NCI-H2081 treated with DMSO at 0.1 percent for 48 hours (cell line): ENCODE measurements around the gene COQ9.
"Not testable (repeated sequence)": the region's sequence is repeated elsewhere in the genome, so short reads cannot be mapped to it uniquely, and the experiment has no call there.

Experiments used
- DNase-seq: peaks from one replicate; lab custom pipeline; 2025; lab: John Stamatoyannopoulos, UW

Gene COQ9

DNA sequence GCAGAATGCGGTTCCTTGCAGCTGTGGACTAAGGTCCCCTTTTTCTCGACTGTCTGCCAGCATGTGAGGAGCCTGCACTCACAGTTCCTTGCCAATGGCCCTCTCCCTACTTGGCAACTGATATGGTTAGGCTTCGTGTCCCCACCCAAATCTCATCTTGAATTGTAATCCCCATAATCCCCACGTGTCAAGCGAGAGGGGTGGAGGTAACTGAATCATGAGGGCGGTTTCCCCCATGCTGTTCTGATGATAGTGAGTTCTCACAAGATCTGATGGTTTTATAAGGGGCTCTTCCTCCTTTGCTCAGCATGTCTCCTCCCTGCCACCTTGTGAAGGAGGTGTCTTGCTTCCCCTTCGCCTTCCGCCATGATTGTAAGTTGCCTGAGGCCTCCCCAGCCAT lies 20.0 kb upstream of the COQ9 start:
- DNase-seq = no peak

DNA sequence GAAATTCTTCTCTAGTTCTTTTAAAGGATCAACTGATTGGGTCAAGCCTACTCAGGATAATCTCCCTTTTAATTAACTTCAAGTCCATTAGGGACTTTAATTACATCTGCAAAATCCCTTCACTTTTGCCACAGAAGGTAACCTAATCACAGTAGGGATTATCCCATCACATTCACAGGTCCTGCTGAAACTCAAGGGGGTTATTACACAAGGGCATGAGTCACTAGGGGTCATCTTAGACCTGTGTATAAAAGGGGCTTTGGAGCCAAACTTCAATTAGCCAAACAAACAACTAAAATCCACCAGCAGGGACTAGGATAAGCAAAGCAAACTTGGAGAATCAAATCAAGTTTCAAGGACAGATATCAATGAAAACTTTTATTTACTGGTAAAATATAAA lies 19.5 kb upstream of the COQ9 start:
- no peak for DNase-seq

DNA sequence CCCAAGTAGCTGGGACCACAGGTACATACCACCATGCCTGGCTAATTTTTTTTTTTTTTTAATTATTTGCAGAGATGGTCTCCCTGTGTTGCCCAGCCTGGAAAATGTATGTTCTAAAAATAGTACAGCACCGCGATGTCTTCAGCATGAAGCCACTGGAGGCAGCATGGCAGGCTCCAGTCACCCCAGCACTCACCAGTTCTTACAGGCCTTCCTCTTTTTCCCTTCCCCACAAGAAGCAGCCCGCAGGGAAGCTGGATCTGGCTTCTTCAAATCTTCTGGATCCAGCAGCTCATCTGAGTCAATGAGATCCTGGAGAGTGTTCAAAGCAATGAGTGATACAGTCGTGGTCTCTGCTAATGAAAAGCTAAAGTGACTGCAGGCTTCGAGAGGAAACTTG lies 16.3 kb upstream of the COQ9 start:
- no peak for DNase-seq

DNA sequence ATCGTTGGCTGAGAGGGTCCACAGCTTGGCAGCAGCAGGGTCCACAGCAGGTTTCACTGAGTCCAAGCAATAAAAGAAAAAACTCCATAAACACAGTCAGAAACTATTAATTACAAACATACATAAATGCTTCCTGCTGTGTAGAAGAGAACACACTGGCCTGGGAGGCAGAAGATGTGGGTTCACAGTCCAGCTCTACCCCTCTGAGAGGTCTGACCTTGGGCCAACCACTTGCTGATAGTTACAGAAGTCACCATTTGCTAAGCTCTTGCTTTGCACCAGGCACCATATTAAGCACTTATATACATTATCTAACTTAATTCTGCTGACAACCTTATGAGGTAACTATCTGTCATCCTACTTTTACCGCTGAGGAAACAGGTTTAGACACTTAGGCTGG lies 14.8 kb upstream of the COQ9 start:
- no peak for DNase-seq

DNA sequence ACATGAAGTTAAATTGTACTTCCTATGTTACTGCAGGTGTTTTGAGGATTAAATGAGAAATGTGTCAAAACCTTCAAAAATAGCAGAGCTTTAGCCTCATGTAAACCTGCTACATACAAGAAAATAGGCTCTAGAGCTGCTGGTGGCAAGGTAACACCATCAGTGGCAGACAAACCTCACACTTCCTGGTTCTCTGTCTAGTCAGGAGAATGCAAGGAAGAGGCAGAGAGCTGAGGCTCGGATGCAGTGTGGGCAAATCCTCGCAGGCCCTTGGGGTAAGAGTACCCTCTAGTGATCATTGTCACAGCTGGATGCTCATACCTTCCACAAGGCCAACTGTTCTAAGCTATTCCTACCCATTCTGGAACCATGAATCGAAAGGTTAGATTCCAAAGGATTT lies 14.3 kb upstream of the COQ9 start:
- no peak for DNase-seq

DNA sequence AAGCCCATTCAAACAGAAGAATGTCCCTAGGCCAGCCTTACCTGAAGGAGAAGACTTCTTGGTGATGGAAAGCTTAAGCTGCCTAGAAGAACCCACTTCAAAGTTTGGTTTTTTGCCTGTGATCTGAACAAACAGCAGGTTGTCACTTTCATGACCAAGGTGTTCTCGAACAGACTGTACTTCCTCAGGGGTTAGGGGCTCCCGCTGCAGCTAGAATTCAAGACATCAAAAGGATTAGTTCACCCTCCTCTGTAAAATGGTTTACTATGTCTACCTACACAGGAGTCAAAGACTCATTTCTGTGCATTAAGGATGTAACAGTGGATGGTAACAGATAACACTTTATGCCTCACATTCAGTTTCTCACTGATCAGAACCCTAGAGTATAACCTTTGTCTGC lies 13.3 kb upstream of the COQ9 start:
- no peak for DNase-seq

DNA sequence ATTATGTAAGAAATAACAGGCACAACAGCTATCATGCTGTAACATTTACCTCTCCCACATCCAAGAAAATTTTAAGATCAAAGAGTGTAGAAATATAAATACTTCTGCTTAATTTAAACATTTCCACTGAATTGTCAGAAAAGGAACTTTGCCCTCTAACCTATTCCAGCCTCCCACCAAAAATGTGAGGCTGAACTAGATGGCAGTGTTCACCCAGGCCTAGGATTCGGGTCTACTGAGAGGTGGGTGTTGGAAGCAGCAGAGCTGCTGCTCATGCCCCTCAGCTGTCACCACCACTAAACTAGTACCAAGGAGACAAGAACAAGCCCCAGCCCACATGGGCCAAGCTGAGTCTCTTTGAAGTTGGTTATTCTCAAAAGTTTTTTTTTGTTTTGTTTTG lies 11.4 kb upstream of the COQ9 start:
- DNase-seq = no peak

DNA sequence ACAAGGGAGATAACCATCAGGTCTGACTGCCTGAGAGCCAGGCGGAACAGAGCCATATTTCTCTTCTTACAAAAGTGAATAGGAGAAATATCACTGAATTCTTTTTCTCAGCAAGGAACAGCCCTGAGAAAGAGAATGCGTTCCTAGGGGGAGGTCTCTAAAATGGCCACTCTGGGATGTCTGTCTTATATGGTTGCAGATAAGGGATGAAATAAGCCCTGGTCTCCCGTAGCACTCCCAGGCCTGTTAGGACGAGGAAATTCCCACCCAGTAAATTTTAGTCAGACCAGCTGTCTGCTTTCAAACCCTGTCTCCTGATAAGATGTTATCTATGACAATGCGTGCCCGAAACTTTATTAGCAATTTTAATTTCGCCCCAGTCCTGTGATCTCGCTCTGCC lies 7.3 kb upstream of the COQ9 start:
- DNase-seq = not testable (repeated sequence)

DNA sequence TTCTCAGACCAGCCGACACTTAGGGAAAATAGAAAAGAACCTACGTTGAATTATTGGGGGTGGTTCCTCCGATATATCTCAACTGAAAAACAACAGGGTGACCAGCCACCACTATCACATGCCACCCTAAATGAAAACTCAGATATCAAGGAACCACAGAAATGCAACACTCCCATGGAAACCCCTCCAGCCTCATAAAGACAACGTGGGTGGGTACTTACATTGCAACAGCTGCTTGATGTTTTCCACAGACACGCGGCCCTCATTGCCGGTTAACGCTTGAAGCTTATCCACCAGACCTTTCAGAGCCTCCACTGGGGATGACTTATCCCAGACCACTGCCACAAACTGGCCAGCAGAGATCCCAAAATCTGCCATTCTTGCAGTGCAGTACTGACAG lies 6.7 kb upstream of the COQ9 start:
- DNase-seq = not testable (repeated sequence)

DNA sequence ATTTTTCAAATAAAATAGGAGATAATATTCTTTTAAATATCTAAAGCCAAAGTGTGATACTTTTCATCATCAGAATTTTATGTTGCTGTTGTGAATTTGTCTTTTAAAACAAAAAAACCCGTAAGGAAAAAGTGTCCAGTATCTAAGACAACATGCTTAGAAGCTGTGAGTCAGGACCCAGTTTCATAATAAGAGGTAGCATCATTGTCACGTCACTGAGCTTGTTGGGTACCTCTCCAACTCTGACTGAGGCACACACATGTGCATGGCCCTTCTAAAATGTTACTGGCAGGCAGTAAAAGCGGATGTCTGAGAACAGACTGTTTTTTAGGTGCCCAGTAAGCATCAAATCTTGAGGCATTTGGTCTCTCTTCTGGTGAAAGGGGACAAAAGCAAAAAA lies 2.6 kb upstream of the COQ9 start:
- DNase-seq = no peak

DNA sequence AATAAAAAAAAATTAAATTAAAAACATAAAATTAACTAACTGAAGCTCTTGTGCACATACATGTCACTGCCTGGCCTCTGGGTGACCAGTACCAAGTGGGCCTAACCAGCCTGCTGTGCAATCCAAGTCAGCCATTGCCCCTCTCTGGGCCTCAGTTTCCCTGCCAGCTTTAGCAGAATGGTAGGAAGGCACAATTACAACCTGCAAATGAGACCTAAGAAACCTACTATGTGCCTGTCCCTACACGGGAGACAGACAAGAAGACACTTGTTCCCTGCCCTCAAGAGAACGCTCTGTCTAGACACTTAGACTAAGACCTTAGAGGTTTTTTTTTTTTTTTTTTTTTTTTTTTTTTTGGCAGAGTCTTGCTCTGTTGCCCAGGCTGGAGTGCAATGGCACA lies 1.8 kb upstream of the COQ9 start:
- DNase-seq = no peak

DNA sequence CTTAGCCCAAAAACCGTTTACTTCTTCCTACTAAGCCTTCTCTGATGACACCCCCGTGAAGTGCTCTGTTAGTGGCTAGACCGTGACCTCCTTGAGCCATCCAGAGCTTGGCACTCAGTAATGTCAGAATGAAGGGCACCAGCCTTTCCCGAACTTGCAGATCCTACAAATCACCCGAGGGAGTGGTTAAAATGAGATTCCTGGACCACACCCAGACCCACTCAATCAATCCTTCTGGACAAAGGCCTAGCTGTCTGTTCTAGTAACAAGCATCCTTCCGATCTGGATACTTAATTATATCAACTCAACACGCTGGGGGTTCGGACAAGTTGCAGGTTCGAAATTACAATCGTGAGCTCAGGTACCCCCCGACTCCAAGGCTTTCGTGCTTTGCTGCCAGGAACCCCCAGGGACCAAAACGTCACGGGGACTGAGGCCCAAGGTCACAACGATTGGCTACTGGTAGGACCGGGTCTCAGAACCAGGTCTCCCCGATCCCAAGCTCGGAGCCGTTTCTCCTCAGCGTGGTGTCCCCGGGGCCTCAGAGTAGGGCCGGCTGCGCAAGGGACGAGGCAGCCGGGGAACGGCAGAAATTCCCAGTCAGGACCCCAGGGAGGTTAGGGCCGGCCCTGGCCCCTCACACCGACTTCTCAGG lies 621 bp upstream of the COQ9 start:
- DNase-seq = no peak

DNA sequence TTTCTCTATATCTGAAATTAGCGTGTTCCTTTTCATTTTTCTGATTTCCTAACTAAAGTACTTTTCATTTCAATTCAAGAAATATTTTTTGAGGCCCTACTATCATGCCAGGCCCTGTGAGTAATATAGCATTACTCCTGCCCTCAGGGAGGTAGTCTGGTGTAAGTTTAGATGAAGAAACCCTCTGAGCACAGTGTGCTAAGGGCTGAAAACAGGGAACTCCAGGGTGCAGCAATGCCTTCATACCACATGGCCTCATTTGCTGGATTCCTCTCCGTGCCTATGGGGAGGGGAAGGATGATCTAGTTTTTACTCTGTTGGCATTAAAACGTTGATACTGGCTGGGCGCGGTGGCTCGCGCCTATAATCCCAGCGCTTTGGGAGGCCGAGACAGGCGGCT lies 4.7 kb downstream of the COQ9 start:
- DNase-seq = no peak

DNA sequence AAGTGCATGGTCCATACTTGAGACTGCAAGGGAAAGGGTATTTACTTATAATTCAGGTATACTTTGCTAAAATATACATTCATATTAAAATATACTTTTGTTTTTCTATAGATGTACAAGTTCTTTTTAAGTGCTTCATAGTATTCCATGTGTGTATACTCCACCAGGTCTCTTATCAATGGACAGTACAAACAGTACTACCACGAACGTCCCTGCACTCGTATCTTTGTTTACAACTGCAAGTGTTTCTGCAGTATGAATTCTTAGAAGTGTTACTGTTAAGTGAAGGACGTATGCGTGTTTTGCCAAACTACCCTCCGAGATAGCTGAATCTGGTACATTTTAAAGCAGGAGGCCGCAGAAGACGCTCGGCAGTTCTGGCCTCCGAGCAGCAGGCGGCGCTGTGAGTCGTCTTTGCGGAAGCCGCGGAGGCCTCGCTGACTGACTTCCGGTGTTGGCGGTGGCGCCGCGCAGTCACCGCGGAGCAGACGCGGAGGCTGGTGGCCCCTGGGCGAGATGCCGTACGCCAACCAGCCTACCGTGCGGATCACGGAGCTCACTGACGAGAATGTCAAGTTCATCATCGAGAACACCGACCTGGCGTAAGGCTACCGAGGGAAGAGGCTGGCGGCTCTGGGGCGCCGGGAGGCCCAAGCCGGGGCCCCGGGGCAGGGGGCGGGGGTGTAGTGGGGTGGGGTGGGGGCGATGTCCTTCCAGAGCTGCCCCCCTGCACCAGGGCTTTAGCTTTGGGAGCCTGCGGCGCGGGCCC lies 15.1 kb downstream of the COQ9 start, which contains the start of gene POLR2C:
Gene POLR2C (plus strand): TSS at position 471 of the 769 bp plus-strand sequence. CDS start 46 bp downstream, at position 517.
- no peak for DNase-seq

DNA sequence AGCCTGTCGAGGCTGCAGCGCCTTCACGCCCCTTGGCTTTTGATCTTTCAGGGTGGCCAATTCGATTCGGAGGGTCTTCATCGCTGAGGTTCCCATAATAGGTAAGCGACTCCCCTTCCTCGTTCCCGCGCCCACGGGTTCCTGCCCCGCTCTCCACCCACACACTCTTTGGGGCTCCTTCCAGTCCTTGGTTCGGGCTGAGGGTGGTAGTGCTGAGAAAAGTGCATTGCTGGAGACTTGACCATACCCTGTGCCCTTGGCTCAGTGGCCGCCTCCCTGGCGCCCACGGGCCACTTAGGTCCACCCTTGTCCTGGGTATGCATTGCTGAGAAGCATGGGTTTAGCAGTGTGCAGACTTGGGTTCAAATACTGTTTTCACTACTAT lies 15.7 kb downstream of the COQ9 start:
- no peak for DNase-seq

DNA sequence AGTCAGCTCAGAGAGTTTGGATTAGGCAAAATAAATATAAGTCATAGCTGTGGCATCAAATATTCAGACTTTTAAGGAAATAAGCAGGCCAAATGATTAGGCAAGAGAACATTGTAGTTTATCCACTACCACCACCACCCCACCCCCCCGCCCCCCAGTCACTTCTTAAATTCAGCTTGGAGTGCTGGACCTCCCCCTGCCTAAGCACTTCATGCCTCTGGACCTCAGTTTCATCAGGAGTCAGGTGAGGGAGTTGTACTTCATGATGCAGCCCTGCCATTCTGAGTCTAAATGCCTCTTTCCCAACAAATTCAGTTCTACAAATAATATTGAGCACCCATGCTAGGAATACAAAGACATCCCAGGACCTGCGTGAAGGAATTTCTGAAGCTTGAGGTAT lies 17.2 kb downstream of the COQ9 start:
- DNase-seq = no peak

DNA sequence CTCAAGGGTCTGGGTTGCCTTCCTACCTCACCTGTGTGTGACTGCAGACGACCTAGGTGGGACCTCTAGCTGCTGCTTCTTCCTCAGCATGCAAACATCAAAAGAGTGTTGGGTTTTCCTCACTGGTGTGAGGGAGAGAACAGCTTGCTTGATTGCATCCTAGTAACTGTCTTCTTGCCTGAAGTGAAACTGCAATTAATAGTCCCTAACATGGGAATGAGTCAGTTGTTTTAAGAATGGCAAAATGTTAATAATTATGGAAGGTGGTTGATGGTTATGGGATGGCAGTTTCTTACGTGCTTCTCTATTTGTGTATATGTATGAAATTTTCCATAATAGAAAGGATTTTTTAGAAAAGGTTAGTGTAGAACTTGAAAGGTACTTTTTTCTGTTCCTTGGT lies 21.1 kb downstream of the COQ9 start:
- DNase-seq = no peak

DNA sequence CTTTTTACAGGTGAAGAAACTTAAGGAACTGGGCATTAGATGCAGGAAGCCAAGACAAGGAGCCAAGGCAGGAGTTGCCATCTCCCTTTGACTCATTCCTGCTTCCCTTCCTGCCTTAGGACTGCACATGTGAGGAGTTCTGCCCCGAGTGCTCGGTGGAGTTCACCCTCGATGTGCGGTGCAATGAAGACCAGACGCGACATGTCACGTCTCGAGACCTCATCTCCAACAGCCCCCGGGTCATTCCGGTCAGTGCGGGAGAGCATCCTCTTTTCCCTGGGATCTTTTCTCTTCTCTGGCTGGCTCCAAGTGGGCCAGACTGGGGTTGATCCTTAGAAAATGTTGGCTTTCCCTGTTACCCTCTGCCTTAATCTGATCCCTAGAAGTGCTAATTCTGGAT lies 21.8 kb downstream of the COQ9 start:
- no peak for DNase-seq

DNA sequence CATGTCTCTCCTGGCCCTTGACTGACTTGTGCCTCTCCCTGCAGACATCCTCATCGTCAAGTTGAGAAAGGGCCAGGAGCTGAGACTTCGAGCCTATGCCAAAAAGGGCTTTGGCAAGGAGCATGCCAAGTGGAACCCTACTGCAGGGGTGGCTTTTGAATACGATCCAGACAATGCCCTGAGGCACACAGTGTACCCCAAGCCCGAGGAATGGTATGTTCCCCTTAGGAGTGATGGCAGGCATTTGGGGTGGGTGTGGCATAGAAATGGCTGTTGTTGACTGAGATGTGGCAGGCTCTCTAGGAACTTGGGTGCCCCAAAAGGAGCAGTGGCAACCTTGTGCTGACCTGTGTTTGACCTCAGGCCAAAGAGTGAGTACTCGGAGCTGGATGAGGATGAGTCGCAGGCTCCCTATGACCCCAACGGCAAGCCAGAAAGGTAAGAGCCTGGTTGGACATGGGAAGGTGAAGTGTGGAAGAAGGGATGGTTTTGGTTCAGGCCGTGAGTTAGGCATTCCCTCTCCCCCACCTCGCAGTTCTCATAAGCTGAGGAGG lies 22.7 kb downstream of the COQ9 start:
- DNase-seq = no peak

DNA sequence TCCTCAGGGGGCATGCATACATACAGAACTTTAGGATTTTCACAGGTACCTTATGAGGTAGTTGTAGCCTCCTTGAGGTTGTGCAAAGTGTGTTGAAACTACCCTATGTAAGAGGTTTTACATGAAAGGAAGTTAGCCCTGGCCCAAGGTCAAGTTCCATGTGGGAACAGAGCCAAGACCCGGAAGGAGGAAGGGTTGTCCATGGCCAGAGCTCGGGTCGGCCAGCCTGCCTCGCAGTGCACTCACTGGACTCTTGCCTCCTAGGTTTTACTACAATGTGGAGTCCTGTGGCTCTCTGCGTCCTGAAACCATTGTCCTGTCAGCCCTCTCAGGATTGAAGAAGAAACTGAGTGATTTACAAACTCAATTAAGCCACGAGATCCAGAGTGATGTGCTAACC lies 23.4 kb downstream of the COQ9 start:
- DNase-seq = no peak

DNA sequence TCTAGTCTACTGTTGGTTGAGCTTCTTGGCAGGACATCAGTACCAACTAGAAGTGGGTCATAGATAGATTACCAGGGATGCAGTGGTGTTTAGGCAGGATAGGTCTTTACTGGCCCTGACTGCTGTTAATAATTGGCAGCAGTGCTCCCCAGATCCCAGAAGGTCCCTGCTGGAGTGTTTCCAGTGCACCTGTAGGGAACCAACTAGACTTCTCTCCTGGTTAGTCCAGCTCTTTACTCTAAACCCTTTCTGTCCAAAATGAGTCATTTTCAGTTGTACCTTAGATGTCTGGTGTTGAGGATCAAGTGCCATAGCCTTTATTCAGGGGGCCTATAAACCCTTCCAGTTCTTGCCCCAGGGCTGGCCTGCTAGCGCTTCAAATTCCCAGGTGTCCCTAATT lies 23.9 kb downstream of the COQ9 start:
- DNase-seq = no peak

DNA sequence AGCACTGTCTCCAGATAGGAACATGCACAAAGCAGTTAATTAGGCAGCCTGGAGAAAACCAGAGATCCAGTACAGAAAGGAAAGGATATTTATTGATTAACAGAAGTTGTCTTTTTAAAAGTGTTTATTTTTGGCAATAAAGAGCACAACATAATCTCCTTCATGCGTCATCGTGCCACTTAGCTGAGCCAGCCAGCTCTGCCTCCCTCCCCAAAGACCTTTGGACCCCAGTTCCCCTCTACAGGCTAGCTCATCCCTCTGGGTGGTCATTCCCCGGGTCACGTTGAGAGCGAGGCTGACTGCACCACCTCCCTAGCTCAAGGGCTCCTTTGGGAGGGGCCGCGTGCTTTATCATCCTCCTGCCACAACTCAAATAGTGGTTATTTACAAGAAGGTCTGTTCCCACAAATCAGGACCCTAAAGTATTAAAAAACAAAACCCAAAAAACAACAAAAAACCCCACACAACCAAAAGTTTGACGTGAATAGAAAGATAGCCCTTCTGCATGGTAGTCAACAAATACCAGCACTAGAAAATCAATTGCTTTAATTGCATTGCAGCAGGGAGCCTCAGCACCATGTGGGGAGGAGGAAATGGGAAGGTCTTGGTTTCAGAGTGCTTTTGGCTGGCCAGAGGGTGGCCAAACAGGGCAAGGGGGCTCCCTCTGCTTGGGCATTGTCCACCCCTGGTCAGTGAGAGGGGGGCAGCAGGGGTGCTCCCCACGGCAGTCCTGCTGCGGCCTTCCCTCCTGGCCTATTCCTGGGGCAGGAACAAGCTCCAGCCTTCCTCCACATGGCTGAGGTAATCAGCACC lies 24.8 kb downstream of the COQ9 start:
- DNase-seq = no peak

DNA sequence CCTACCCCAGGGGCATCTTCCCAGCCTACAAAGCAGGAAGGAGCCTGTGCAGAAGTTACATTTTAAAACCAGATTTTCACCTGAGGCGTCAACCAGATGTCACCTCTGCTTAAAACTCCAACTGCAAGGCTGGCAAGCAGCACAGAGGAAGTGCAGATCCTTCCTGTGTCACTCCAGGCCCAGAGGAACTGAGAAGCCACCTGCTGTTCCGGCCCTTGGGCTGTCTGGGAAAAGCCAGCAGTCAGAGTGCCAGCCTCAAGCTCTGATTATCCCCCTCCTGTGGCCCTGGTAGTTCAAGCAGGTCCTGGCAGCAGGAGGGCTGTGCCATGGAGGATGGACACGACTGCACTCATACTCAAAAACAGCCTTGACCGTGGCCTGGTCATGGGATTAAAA lies 25.4 kb downstream of the COQ9 start:
- no peak for DNase-seq
